Epithelial cell of esophagus (primary cell): Measurements from ENCODE around the gene TAS2R40.

ENCODE experiments used
- DNase-seq: peaks from one replicate; pipeline ENCODE4 v3.0.0; 2010; ENCODE audit warnings: low read depth
- H3K4me3 ChIP-seq: 2 replicates; pipeline ENCODE4 v1.5.1; 2011; ENCODE audit warnings: mild to moderate bottlenecking, low read length, control low read depth
- CTCF ChIP-seq: IDR thresholded peaks from 2 replicates; pipeline ENCODE4 v1.5.1; 2011; ENCODE audit warnings: low read depth, mild to moderate bottlenecking, low read length, control low read depth, inconsistent platforms; ENCODE audit not compliant: insufficient read depth; ENCODE audit errors: missing control alignments

TAS2R40 gene

GRCh38 chr7:143222782-143223181, 945 bp downstream of the TAS2R40 start:
- no peak for TF ChIP-seq CTCF
- no peak overlapping the region for H3K4me3 ChIP-seq
- DNase-seq, result no peak

- no peak overlapping the region for H3K4me3 ChIP-seq
- peak; percentile 68 for DNase-seq
- TF ChIP-seq CTCF, result no peak
Observed at GRCh38 chr7:143223784-143224183, 1.9 kb downstream of the TAS2R40 start.

GRCh38 chr7:143225047-143225446, 3.2 kb downstream of the TAS2R40 start:
- no peak for TF ChIP-seq CTCF
- no peak overlapping the region for H3K4me3 ChIP-seq
- DNase-seq, result no peak

- no peak overlapping the region for H3K4me3 ChIP-seq
- TF ChIP-seq CTCF, result no peak
- DNase-seq, result no peak
Observed at GRCh38 chr7:143227806-143228205, 6.0 kb downstream of the TAS2R40 start.

- no peak for TF ChIP-seq CTCF
- DNase-seq, result no peak
- H3K4me3 ChIP-seq, result no peak overlapping the region
Observed at GRCh38 chr7:143229054-143229790, 7.4 kb downstream of the TAS2R40 start.

GRCh38 chr7:143230602-143231457, 9.0 kb downstream of the TAS2R40 start:
- no peak overlapping the region for H3K4me3 ChIP-seq
- DNase-seq, result no peak
- TF ChIP-seq CTCF, result no peak
